K562 (cell line): ENCODE measurements around the gene CACNA2D2. TPM values are rescaled to one million over a fixed set of nuclear protein-coding genes. Genes with fewer than 3 reads are reported as not detected.

ENCODE experiments used
- ATAC-seq: fragments of 200-7000 bp; cut with Tn5 transposase; 3 replicates; pipeline ENCODE4 v1.9.1; 2020; ENCODE audit warnings: moderate library complexity
- BruUV-seq: library from RNA; stranded (reverse); fragments of 400-500 nt; replicated peaks from 2 replicates; lab custom pipeline; 2021; lab: Mats Ljungman, UMichigan
- CTCF ChIA-PET: fragments of 300-600 bp; formaldehyde crosslinking; extraction: SDS; loops from one replicate; lab custom pipeline; 2021; ENCODE audit warnings: low intra/inter-chr PET ratio; lab: Yijun Ruan, JAX
- POLR2A ChIA-PET: fragments of 300-600, 350-650 bp; sonication (Branson Sonifier 250); formaldehyde crosslinking; extraction: SDS; loops from one replicate; lab custom pipeline; 2021; ENCODE audit warnings: antibody characterized with exemption, inconsistent platforms; lab: Yijun Ruan, JAX
- DNase-seq, 4 experiments: peaks; one replicate each; pipeline versions ENCODE4 v3.0.0 to v3.0.0-alpha.2; 2011 to 2018; ENCODE audit warnings: low spot score in 3 of 4, mixed read lengths in 3 of 4; ENCODE audit errors: extremely low read depth in 1 of 4
- FAIRE-seq: peaks from 2 replicates; lab custom pipeline; 2011; peaks lifted over from hg19 to GRCh38; lab: Jason Lieb, UNC
- H2AFZ ChIP-seq: 2 replicates; pipeline ENCODE4 v1.6.0; 2011; ENCODE audit warnings: low read depth, low read length, control low read depth, inconsistent platforms
- H3K27ac ChIP-seq: fragments of 200-600 bp; 3 replicates; pipeline ENCODE4 v1.8.0; 2011; ENCODE audit warnings: low read depth, mild to moderate bottlenecking, control low read depth, inconsistent platforms, low read length, moderate library complexity, mixed read lengths; ENCODE audit errors: extremely low read depth
- H3K27me3 ChIP-seq, 2 experiments: fragments of 300-600 bp in 1 of 2; 2 replicates in 1 of 2; 3 replicates in 1 of 2; pipeline versions ENCODE4 v1.6.0 to v1.8.0; 2011; ENCODE audit warnings: inconsistent platforms in 2 of 2, low read length in 2 of 2, mild to moderate bottlenecking in 1 of 2, mixed read lengths in 1 of 2, moderate library complexity in 1 of 2; ENCODE audit not compliant: control insufficient read depth in 2 of 2, insufficient read depth in 2 of 2
- H3K36me3 ChIP-seq: fragments of 300-600 bp; 3 replicates; pipeline ENCODE4 v1.8.0; 2011; ENCODE audit warnings: mild to moderate bottlenecking, low read length, inconsistent platforms; ENCODE audit not compliant: control insufficient read depth, insufficient read depth
- H3K4me1 ChIP-seq, 2 experiments: fragments of 200-600 bp in 1 of 2; replicated peaks in 1 of 2; 2 replicates in 1 of 2; 3 replicates in 1 of 2; pipeline versions ENCODE4 v1.5.1 to v1.8.0; 2011; ENCODE audit warnings: inconsistent platforms in 2 of 2, low read length in 2 of 2, mild to moderate bottlenecking in 1 of 2, mixed read lengths in 1 of 2, moderate library complexity in 1 of 2; ENCODE audit not compliant: control insufficient read depth in 2 of 2, insufficient read depth in 2 of 2
- H3K4me2 ChIP-seq: 2 replicates; pipeline ENCODE4 v1.6.1; 2011; ENCODE audit warnings: low read length, control low read depth, inconsistent platforms, mixed read lengths; ENCODE audit not compliant: insufficient read depth
- H3K4me3 ChIP-seq: fragments of 200-600 bp; sonication (generic), shearing (Covaris generic); 2 replicates; pipeline ENCODE4 v1.5.1; 2016; ENCODE audit warnings: control low read depth, inconsistent platforms
- H3K79me2 ChIP-seq: fragments of 200-600 bp; 3 replicates; pipeline ENCODE4 v1.8.0; 2011; ENCODE audit warnings: low read length, inconsistent platforms; ENCODE audit not compliant: control insufficient read depth, insufficient read depth
- H3K9ac ChIP-seq, 2 experiments: 2 replicates each; pipeline versions ENCODE4 v1.6.0 to v1.6.1; 2011; ENCODE audit warnings: low read depth in 2 of 2, low read length in 2 of 2, control low read depth in 1 of 2, inconsistent platforms in 1 of 2, mild to moderate bottlenecking in 1 of 2, mixed read lengths in 1 of 2; ENCODE audit not compliant: insufficient read depth in 1 of 2
- H3K9me1 ChIP-seq: one replicate; pipeline ENCODE4 v1.6.0; 2011; ENCODE audit warnings: inconsistent platforms, mild to moderate bottlenecking, low read length, moderate library complexity; ENCODE audit not compliant: control insufficient read depth, insufficient read depth
- H3K9me3 ChIP-seq: replicated peaks from 2 replicates; pipeline ENCODE4 v1.5.1; 2011; ENCODE audit warnings: low read depth, low read length, inconsistent platforms; ENCODE audit not compliant: control insufficient read depth, insufficient read depth
- H4K20me1 ChIP-seq: replicated peaks from 2 replicates; pipeline ENCODE4 v1.6.1; 2011; ENCODE audit warnings: low read length, inconsistent platforms, mixed read lengths; ENCODE audit not compliant: control insufficient read depth, insufficient read depth
- ATF7 ChIP-seq: fragments of 450-650 bp; IDR thresholded peaks from 2 replicates; pipeline ENCODE4 v1.7.1; 2014; ENCODE audit warnings: mild to moderate bottlenecking, moderate library complexity
- DPF2 ChIP-seq: fragments of 450-650 bp; IDR thresholded peaks from 2 replicates; pipeline ENCODE4 v1.6.1; 2016
- ESRRA ChIP-seq: fragments of 450-650 bp; IDR thresholded peaks from 2 replicates; pipeline ENCODE4 v1.6.1; 2014; ENCODE audit warnings: low read depth, mild to moderate bottlenecking, moderate library complexity, borderline replicate concordance
- KLF16 ChIP-seq: IDR thresholded peaks from 2 replicates; pipeline ENCODE4 v1.6.1; 2016; ENCODE audit warnings: antibody characterized with exemption
- MEF2D ChIP-seq: conservative IDR thresholded peaks from 2 replicates; pipeline ENCODE4 v1.6.1; 2016; ENCODE audit warnings: low read depth, missing genetic modification characterization, missing compliant biosample characterization
- MIER1 ChIP-seq: fragments of 450-650 bp; IDR thresholded peaks from 2 replicates; pipeline ENCODE4 v1.6.1; 2016; ENCODE audit warnings: antibody characterized with exemption, mild to moderate bottlenecking, low read depth
- NFYB ChIP-seq: IDR thresholded peaks from 2 replicates; pipeline ENCODE4 v1.6.1; 2011; ENCODE audit warnings: mild to moderate bottlenecking, moderate library complexity; ENCODE audit not compliant: insufficient read length; ENCODE audit errors: extremely low read depth
- PML ChIP-seq: IDR thresholded peaks from 2 replicates; pipeline ENCODE4 v1.6.1; 2012; ENCODE audit warnings: low read length, inconsistent platforms
- U2AF2 ChIP-seq: fragments of 200-400 bp; formaldehyde crosslinking; optimal IDR thresholded peaks from 2 replicates; pipeline ENCODE3; 2017; ENCODE audit warnings: low read depth, mild to moderate bottlenecking, low read length
- ZKSCAN3 ChIP-seq: fragments of 250-450 bp; sonication (Bioruptor Pico); IDR thresholded peaks from 2 replicates; pipeline ENCODE4 v1.4.0; 2020
- ZNF143 ChIP-seq: sonication (generic); formaldehyde crosslinking; IDR thresholded peaks from 2 replicates; pipeline ENCODE4 v1.9.0; 2022; ENCODE audit warnings: mild to moderate bottlenecking, missing genetic modification reagents
- ZNF695 ChIP-seq: fragments of 450-650 bp; formaldehyde crosslinking; IDR thresholded peaks from 2 replicates; pipeline ENCODE4 v1.4.0; 2020; ENCODE audit warnings: mild to moderate bottlenecking, moderate library complexity
- WGBS: fragments of 100-300 bp; shearing (Covaris generic); methylation state at CpG from one replicate; pipeline ENCODE4 v1.1.6; 2016; ENCODE audit warnings: low coverage, mixed read lengths; ENCODE audit not compliant: insufficient coverage; ENCODE audit errors: missing lambda C conversion rate; 5-methylcytosine and 5-hydroxymethylcytosine counted together
- in situ Hi-C: fragments of 300-500 bp; cut with MboI; formaldehyde crosslinking; loops from 4 replicates; pipeline ENCODE4 v1.15.0; 2018; ENCODE audit warnings: inconsistent platforms, mixed read lengths
- intact Hi-C: fragments of 100-400 bp; cut with micrococcal nuclease; formaldehyde crosslinking; loops from 2 replicates; pipeline ENCODE4 v1.14.2; 2022
- polyA plus RNA-seq, 8 experiments: library from polyadenylated mRNA; depleted of rRNA in 4 of 8; stranded (reverse) in 5 of 8; unstranded in 3 of 8; fragments of >200 nt; fragmentation: Nextera tagmentation in 2 of 8; fragmentation: Illumina TruSeq in 1 of 8; extraction: Ambion mirVana in 2 of 8; extraction: Trizol in 1 of 8; gene quantifications; 2 replicates each; pipeline versions ENCODE4 v1.2.1 to v1.2.3, GENCODE V29; 2011 to 2014; ENCODE audit warnings: inconsistent platforms in 1 of 8, missing spikeins in 1 of 8
- total RNA-seq, 7 experiments: library from RNA; depleted of rRNA in 6 of 7; stranded (reverse); fragments of >200 nt in 6 of 7; fragmentation: Illumina TruSeq in 2 of 7; extraction: Trizol in 2 of 7; gene quantifications; 2 replicates each; pipeline versions ENCODE4 v1.2.1 to v1.2.3, GENCODE V29; 2011 to 2021; ENCODE audit warnings: low replicate concordance in 1 of 7
- TF ChIP-seq, protein P1 (sequence below): fragments of 450-650 bp; IDR thresholded peaks from 2 replicates; pipeline ENCODE4 v1.7.0; 2016; ENCODE audit warnings: borderline replicate concordance
- TF ChIP-seq, protein P2 (sequence below), 2 experiments: fragments of 450-650 bp; formaldehyde crosslinking in 1 of 2; IDR thresholded peaks; 2 replicates each; pipeline versions ENCODE4 v1.4.0 to v1.6.1; 2014 to 2020; ENCODE audit warnings: mild to moderate bottlenecking in 2 of 2, borderline replicate concordance in 1 of 2, low read depth in 1 of 2
- TF ChIP-seq, protein P3 (sequence below): fragments of 250-450 bp; sonication (Bioruptor Pico); IDR thresholded peaks from 2 replicates; pipeline ENCODE4 v1.9.0; 2021; ENCODE audit warnings: mild to moderate bottlenecking

CACNA2D2 gene
- total and polyA plus RNA-seq, 9 of the 15 experiments (the other 6 are each of a cell fraction or from before 2014, with no cell fraction given): 0.11 to 0.58 (median 0.36) TPM; not detected in 2

DNA sequence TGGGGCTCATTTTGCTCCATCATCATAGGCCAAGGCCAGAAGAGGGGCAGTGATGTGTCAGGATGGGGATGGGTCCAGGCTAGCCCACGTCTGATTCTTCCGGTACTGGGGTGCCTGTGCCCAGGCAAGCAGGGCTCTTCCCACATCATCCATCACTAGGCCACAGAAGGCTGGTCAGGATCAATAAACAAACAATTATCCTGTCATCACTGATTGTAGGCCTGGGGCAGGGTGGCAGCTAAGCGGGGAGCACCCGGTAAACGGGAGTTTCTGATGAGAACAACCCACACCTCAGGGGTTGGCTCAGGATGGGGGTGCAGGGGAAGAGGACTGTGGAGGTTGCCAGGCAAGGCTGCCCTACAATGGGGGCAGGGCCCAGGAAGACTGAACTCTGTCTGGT is 18.1 kb upstream of the CACNA2D2 start:
- Histone ChIP-seq H3K79me2 (no peaks in the 10 kb centered on the region), H2AFZ (no peak overlapping the region), H3K9me1 (no peaks in the 10 kb centered on the region), H3K4me3 (no peak overlapping the region), H3K4me1 (peaks cover 0 to 22% of the 10 kb centered on the region in 2 experiments; a peak in 3 of 5 replicates), H3K27ac (no peak overlapping the region), H3K9ac (no peak overlapping the region), H3K27me3 (no peaks in the 10 kb centered on the region), H4K20me1 (no peaks in the 10 kb centered on the region), H3K9me3 (no peaks in the 10 kb centered on the region), H3K36me3 (no peaks in the 10 kb centered on the region), H3K4me2 (no peak overlapping the region)
- in situ Hi-C loops: no loop called here
- POLR2A ChIA-PET: interaction anchor here (0.9 kb wide), 1 partner anchor 12 kb away, joined by 3 read pairs; no protein-coding TSS in a partner anchor
- BruUV-seq: no TSS peak
- no peak for DNase-seq
- ATAC-seq: no peak
- intact Hi-C loops: no loop called here
- CTCF ChIA-PET: no interaction called here
- 32% methylated on average over 5 of the region's 5 CpGs for WGBS
- FAIRE-seq: no peak
- TF ChIP-seq MEF2D: no peak
- TF ChIP-seq ATF7: no peak
- TF ChIP-seq, protein P1, sequence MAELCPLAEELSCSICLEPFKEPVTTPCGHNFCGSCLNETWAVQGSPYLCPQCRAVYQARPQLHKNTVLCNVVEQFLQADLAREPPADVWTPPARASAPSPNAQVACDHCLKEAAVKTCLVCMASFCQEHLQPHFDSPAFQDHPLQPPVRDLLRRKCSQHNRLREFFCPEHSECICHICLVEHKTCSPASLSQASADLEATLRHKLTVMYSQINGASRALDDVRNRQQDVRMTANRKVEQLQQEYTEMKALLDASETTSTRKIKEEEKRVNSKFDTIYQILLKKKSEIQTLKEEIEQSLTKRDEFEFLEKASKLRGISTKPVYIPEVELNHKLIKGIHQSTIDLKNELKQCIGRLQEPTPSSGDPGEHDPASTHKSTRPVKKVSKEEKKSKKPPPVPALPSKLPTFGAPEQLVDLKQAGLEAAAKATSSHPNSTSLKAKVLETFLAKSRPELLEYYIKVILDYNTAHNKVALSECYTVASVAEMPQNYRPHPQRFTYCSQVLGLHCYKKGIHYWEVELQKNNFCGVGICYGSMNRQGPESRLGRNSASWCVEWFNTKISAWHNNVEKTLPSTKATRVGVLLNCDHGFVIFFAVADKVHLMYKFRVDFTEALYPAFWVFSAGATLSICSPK: no peak
- no peak for TF ChIP-seq ESRRA
- no peak for TF ChIP-seq ZNF695 (CRISPR knock-in tag)
- TF ChIP-seq U2AF2: no peak
- TF ChIP-seq ZKSCAN3: no peak
- no peak for TF ChIP-seq PML
- no peak for TF ChIP-seq ZNF143
- no peak for TF ChIP-seq DPF2
- TF ChIP-seq, protein P2, sequence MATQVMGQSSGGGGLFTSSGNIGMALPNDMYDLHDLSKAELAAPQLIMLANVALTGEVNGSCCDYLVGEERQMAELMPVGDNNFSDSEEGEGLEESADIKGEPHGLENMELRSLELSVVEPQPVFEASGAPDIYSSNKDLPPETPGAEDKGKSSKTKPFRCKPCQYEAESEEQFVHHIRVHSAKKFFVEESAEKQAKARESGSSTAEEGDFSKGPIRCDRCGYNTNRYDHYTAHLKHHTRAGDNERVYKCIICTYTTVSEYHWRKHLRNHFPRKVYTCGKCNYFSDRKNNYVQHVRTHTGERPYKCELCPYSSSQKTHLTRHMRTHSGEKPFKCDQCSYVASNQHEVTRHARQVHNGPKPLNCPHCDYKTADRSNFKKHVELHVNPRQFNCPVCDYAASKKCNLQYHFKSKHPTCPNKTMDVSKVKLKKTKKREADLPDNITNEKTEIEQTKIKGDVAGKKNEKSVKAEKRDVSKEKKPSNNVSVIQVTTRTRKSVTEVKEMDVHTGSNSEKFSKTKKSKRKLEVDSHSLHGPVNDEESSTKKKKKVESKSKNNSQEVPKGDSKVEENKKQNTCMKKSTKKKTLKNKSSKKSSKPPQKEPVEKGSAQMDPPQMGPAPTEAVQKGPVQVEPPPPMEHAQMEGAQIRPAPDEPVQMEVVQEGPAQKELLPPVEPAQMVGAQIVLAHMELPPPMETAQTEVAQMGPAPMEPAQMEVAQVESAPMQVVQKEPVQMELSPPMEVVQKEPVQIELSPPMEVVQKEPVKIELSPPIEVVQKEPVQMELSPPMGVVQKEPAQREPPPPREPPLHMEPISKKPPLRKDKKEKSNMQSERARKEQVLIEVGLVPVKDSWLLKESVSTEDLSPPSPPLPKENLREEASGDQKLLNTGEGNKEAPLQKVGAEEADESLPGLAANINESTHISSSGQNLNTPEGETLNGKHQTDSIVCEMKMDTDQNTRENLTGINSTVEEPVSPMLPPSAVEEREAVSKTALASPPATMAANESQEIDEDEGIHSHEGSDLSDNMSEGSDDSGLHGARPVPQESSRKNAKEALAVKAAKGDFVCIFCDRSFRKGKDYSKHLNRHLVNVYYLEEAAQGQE (IDR thresholded peaks at IDR 0.05; ENCODE audit: borderline replicate concordance): no peak
- TF ChIP-seq, protein P2 (CRISPR knock-in tag; IDR thresholded peaks at IDR 0.05; ENCODE audit: low read depth): no peak
- TF ChIP-seq KLF16: no peak
- TF ChIP-seq, protein P3, sequence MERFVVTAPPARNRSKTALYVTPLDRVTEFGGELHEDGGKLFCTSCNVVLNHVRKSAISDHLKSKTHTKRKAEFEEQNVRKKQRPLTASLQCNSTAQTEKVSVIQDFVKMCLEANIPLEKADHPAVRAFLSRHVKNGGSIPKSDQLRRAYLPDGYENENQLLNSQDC (CRISPR knock-in tag): no peak
- TF ChIP-seq MIER1: no peak
- no peak for TF ChIP-seq NFYB
